ENCODE data around the gene TSPEAR.

GRCh38 chr21:44485254-44485793, 226.0 kb downstream of the TSPEAR start:
- TF ChIP-seq ZNF589 (CRISPR knock-in tag; conservative IDR thresholded peaks at IDR 0.05), result no peak
- TF ChIP-seq SMARCC2 (IDR thresholded peaks at IDR 0.05), result no peak
- no peak for TF ChIP-seq RAD51 (IDR thresholded peaks at IDR 0.05; ENCODE audit: borderline replicate concordance)
- TF ChIP-seq, protein P1, sequence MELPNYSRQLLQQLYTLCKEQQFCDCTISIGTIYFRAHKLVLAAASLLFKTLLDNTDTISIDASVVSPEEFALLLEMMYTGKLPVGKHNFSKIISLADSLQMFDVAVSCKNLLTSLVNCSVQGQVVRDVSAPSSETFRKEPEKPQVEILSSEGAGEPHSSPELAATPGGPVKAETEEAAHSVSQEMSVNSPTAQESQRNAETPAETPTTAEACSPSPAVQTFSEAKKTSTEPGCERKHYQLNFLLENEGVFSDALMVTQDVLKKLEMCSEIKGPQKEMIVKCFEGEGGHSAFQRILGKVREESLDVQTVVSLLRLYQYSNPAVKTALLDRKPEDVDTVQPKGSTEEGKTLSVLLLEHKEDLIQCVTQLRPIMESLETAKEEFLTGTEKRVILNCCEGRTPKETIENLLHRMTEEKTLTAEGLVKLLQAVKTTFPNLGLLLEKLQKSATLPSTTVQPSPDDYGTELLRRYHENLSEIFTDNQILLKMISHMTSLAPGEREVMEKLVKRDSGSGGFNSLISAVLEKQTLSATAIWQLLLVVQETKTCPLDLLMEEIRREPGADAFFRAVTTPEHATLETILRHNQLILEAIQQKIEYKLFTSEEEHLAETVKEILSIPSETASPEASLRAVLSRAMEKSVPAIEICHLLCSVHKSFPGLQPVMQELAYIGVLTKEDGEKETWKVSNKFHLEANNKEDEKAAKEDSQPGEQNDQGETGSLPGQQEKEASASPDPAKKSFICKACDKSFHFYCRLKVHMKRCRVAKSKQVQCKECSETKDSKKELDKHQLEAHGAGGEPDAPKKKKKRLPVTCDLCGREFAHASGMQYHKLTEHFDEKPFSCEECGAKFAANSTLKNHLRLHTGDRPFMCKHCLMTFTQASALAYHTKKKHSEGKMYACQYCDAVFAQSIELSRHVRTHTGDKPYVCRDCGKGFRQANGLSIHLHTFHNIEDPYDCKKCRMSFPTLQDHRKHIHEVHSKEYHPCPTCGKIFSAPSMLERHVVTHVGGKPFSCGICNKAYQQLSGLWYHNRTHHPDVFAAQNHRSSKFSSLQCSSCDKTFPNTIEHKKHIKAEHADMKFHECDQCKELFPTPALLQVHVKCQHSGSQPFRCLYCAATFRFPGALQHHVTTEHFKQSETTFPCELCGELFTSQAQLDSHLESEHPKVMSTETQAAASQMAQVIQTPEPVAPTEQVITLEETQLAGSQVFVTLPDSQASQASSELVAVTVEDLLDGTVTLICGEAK (IDR thresholded peaks at IDR 0.05), result no peak
- TF ChIP-seq, protein P1 (CRISPR knock-in tag; IDR thresholded peaks at IDR 0.05), result no peak
- TF ChIP-seq MAFF (IDR thresholded peaks at IDR 0.05; ENCODE audit: low read depth, low read length), result no peak
- no peak for TF ChIP-seq ZNF263 (CRISPR knock-in tag; IDR thresholded peaks at IDR 0.05)
- no peak for TF ChIP-seq KAT7 (CRISPR knock-in tag; IDR thresholded peaks at IDR 0.05; ENCODE audit: borderline replicate concordance)
- no peak for TF ChIP-seq SMYD3 (CRISPR knock-in tag; IDR thresholded peaks at IDR 0.05)
- no peak for TF ChIP-seq TBP (CRISPR knock-in tag; IDR thresholded peaks at IDR 0.05)
- no peak for TF ChIP-seq NFATC3 (CRISPR knock-in tag; IDR thresholded peaks at IDR 0.05)
